GM21381 (cell line): Measurements from ENCODE around the gene DNAH1.

Experiments used
- ATAC-seq: cut with Tn5 transposase; IDR thresholded peaks from one replicate; pipeline ENCODE4 v1.9.1; 2021; ENCODE audit warnings: mild to moderate bottlenecking, moderate library complexity; ENCODE audit not compliant: unreplicated experiment

Gene DNAH1

DNA sequence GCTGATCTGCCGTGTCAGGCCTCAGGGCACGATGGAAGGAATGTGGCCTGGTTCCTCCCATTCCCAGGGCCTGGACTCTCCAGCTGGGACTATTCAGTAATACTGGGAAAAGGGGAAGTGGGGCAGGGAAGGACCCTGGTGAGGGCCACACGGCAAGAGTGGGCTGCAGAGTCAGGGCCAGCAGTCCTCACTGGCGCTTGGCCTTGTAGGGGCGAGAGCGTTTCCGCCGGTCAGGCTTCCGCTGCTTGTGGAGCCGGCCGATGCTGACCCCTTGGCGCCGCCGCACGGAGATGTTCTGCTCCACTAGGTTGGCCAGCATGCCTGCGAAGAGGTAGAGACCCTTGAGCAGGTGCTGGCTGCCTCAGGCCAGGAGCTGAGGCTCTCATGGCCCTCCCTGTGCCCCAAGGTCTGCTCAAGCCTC lies 86.0 kb downstream of the DNAH1 start:
- no peak for ATAC-seq

- no peak for ATAC-seq
Observed at GRCh38 chr3:52402706-52403270, 86.7 kb downstream of the DNAH1 start.

DNA sequence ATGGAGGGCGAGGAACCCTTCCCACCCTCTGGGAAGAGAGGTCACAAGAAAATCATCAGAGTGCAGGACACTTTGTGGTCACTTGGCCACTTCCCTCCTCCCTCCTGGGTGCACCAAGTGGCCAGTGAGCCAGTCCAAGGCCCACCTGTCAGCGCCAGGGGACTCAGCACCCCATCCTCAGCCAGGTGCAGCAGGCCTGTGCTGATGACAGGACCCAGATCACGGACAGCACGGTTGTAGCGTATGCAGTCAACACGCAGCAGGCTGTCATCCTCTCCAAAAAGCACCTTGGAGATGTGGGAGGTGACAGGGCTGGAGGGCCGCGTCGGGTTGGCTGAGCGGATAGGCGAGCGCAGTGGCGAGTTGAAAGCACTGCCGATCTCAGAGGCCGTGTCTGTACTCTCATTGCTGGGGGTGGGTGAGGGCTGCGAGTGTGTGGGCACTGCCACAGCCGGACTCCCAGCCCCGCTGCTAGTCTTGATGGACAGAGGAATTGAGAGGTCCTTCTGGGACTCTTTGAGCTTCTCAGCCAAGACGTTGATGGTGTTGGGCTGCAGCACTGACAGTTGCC lies 87.2 kb downstream of the DNAH1 start:
- ATAC-seq, result no peak

DNA sequence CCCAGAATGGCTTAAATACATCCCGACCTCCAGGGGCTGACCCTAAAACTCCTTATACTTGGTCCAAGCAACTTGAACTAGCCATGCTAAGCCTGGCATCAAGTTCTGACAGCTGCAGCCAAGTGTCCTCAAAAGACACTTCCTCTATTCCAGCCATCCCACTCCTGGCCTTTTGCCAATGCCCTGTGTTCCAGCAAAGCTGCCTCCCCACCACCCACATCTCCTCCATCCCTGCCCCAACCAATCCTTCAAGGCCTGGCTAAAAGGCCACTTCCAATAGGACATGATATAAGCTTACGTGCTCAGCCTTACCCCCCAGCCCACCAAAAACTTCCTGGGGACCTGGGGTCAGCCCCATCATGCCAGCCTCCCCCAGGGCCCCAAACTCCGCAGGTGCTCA lies 87.8 kb downstream of the DNAH1 start:
- no peak for ATAC-seq

GRCh38 chr3:52404391-52404790 lies 88.3 kb downstream of the DNAH1 start:
- ATAC-seq, result no peak

DNA sequence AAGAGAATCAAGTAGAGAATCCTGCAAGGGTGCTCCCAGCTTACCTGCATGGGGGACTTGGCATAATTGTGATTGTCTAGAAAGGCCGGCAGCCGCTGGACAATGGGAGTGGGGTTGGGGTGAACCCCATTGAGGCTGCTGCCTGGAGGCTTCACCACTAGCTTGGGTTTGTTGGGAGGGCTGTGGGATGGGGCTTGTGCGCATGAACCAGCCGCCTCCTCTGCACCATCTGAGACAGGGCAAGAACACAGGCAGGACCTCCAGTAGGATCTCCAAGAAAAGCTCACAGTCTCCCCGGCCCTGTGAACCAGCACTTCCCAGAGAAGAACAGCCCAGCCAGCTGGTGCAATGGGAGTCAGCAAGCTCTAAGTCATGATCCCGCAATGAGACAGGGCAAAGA lies 88.9 kb downstream of the DNAH1 start:
- ATAC-seq, result no peak

DNA sequence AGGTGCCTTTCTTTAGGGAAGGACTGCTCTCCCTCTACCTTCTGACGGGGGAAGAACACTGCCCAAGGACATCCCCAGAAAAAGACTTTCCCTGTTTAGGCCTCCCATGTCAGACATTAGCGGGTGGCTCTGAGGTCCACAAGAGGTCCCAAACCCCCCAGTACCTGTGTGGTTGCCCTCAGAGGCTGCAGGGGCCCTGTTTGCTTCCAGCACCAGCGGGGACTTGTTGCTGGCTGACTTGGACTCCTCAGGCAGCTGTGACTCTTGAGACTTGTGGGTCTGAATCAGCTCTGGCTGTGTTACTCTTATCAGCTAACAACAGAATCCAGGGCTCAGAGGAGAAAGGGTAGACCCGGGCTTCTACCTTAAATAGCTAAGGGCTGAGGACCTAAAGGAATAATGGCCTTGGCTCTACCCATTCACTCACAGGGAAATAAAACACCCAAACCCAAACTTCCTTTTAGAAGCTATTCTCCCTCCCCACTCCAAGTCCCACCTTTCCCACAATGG lies 89.5 kb downstream of the DNAH1 start:
- ATAC-seq, result no peak

DNA sequence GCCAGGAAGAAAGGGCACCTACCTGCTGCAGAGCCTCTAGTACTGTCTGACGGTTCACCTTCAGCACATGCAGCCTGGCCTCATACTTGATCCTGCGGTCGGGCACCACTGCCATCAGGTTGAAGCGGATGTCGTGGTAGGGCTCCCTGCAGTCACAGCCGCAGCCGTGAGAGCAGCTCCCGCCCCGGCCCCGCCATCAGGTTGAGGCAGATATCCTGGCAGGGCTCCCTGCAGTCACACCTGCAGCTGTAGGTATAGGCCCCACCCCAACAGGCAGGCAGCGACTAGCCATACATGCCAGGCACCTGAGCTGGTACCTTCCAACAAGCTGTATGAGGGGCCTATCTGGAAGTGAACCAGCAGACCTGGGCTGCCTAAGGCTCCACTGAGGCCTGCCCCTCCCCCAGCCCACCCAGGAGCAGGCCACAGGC lies 90.1 kb downstream of the DNAH1 start:
- ATAC-seq, result no peak

- no peak for ATAC-seq
Observed at GRCh38 chr3:52406791-52407510, 90.8 kb downstream of the DNAH1 start.

- no peak for ATAC-seq
Observed at GRCh38 chr3:52407779-52408178, 91.7 kb downstream of the DNAH1 start.

- ATAC-seq, result no peak
Observed at GRCh38 chr3:52408466-52408865, 92.3 kb downstream of the DNAH1 start.

DNA sequence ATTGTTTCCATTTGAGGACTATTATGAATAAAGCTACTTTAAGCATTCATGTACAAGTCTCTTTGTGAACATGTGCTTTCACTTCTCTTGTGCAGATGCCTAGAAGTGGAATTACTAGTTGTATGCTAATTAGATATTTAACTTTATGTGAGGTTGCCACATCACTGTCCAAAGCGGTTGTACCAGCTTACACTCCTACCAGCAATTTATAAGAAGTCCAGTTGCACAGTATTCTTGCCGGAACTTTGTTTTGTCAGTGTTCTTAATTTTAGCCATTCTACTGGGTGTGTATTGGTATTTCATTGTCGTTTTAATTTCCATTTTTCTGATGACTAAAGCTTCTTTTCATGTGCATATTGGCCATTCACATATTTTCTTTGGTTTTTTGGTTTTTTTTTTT lies 99.7 kb downstream of the DNAH1 start:
- ATAC-seq, result no peak

DNA sequence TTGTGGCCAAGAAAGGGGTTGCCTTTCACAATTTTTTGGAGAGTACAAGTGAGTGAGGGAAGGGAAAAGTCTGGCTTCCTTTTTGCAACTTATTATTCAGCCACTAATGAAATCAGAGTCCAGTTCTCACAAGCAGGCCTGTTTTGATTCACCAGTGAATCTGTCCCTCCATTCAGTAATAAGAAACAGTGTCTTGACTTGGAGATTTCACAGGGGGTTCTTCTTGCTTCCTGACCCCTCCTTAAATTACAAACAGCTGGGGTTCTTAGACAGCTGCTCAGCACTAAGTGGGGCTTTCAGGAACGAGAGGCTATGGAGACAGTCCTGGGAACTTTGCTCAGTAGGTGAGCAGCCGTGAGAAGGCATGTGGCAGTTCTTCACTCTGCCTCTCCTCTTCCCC lies 104.3 kb downstream of the DNAH1 start:
- ATAC-seq, result no peak

DNA sequence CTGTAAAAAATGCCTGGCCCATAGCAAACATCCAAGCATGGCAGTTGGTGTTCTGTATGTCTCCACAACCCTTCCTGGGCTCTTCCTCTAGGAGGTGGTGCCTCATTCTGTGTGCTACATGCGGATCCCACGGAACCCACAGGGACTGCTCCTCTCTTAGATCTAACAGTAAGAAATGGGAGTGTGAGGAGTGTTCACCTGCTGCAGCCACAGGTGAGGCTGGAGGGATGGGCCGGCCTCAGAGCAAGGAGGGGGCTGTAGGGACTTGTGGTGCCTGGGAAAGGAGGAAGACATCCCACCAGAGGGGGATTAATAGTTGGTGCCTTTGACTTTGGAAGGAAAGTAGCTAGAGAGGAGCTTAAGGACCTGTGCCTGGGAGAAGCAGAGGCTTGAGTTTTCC lies 106.5 kb downstream of the DNAH1 start:
- no peak for ATAC-seq

DNA sequence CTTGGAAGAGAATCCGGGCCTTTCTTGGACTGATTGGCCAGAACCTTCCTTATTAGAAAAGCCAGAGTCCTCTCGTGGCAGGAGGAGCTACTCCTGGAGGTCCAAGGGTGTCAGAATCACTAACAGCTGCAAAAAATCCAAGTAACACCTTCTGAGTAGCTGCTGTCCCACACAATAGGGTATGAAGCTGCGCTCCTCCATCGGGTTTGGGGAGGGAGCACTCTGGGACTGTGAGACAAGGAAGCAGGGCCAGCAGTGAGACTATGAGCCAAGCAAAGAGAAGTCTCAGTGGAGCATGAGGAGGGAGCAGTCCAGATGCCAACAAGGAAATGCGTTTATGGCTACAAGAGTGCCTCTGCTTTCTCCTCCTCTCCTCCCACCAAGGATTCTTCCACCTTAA lies 107.1 kb downstream of the DNAH1 start:
- no peak for ATAC-seq

GRCh38 chr3:52428151-52429005 lies 112.3 kb downstream of the DNAH1 start:
- ATAC-seq, result no peak

DNA sequence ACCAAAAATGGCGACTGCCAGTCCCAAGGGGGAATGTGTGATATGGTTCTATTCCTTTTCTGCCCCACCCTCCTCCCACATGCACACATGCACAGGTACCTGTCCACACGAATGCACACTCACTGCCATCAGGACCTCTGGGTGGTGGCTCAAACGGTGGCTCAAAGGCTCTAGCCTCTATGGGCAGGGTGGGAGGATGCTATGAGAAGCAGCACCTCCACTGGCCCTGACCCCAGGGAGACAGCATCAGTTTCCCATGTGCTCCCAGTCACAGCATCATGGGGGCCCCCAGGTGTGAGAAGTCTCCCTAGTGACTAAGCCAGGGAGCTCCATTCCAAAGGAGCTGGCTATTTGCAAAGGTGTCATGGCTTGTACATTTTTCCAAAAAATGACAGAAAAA lies 112.9 kb downstream of the DNAH1 start:
- no peak for ATAC-seq

DNA sequence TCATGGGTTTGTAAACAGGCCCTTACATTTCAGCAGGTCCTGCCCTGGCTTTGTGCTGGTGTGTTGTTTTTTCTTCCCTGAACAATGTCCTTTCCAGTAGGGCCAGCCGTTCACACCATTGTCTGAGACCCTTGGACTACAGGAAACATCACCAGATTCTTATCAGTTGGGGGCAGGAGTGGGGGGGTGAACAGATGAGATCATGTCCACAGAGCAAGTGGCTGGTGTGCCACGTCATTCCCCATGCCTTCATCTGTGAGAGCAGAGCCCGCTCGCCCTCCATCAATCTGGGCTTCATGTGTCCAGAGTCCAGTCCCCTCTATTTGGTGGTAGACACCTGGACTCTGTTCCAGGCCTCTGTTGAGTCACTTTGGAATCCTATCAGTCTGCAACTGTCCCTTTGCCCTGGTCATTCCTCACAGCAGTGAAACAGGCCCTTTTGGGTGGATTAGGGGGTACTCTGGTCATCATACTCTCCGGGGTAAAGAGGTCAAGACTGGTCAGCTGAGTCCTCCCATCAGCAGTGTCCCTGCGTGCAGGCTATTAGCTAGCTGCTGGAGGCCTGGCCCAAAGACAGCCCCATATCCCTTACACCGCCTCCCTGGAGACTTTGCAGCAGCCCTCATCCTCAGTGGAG lies 113.8 kb downstream of the DNAH1 start:
- ATAC-seq, result no peak

DNA sequence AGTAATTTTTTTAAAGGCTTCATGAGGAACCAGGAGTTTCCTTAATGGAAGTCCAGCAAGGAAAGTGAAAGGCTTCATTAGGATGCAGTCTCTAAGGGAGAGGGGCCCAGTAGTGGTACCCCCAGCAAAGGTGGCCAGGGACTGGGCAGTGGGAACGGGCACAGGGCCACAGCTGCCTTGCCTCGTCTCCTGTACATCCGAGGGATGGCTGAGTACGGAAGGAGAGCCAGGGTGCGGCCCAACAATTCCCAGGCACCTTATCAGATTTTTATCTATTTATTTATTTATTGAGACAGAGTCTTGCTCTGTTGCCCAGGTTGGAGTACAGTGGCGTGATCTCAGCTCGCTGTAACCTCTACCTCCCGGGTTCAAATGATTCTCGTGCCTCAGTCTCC lies 114.3 kb downstream of the DNAH1 start:
- ATAC-seq, result no peak

GRCh38 chr3:52431459-52432223 lies 115.5 kb downstream of the DNAH1 start:
- no peak for ATAC-seq
